NCI-H2196 (cell line): ENCODE measurements around the gene TUBB8B.
"Not testable (repeated sequence)": the region's sequence is repeated elsewhere in the genome, so short reads cannot be mapped to it uniquely, and the experiment has no call there.

Source experiments
- DNase-seq: peaks from one replicate; lab custom pipeline; 2025; ENCODE audit not compliant: unreplicated experiment; lab: John Stamatoyannopoulos, UW

TUBB8B gene

GRCh38 chr18:49176-49665 is at the start of gene TUBB8B:
Gene TUBB8B (minus strand): TSS chr18:49615. CDS start chr18:49557, 58 bp downstream.
- not testable (repeated sequence) for DNase-seq

DNA sequence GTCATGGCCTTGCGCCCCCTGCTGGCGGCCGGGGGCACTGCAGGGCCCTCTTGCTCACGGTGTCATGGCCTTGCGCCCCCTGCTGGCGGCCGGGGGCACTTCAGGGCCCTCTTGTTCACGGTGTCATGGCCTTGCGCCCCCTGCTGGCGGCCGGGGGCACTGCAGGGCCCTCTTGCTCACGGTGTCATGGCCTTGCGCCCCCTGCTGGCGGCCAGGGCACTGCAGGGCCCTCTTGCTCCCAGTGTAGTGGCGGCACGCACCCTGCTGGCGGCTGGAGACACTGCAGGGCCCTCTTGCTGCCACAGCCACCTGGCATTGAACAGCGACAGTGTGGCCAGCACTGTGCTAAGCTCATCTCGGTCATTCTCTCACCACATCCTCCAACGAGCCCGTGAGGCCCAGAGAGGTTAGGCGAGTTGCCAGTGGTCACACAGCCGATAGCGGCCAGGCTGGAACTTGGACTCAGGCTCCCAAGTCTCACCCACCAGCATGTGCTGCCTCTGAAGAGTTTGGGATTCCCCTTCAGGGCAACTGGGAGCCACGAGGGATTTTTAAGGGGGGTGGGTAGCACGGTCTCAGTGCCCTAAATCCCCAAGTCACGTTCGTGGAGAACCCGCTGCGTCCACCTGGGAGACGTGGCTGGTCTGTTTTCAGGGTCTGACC is 48.0 kb upstream of the TUBB8B start:
- DNase-seq, result not testable (repeated sequence)

DNA sequence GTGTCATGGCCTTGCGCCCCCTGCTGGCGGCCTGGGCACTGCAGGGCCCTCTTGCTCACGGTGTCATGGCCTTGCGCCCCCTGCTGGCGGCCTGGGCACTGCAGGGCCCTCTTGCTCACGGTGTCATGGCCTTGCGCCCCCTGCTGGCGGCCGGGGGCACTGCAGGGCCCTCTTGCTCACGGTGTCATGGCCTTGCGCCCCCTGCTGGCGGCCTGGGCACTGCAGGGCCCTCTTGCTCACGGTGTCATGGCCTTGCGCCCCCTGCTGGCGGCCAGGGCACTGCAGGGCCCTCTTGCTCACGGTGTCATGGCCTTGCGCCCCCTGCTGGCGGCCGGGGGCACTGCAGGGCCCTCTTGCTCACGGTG is 47.3 kb upstream of the TUBB8B start:
- DNase-seq, result not testable (repeated sequence)

DNA sequence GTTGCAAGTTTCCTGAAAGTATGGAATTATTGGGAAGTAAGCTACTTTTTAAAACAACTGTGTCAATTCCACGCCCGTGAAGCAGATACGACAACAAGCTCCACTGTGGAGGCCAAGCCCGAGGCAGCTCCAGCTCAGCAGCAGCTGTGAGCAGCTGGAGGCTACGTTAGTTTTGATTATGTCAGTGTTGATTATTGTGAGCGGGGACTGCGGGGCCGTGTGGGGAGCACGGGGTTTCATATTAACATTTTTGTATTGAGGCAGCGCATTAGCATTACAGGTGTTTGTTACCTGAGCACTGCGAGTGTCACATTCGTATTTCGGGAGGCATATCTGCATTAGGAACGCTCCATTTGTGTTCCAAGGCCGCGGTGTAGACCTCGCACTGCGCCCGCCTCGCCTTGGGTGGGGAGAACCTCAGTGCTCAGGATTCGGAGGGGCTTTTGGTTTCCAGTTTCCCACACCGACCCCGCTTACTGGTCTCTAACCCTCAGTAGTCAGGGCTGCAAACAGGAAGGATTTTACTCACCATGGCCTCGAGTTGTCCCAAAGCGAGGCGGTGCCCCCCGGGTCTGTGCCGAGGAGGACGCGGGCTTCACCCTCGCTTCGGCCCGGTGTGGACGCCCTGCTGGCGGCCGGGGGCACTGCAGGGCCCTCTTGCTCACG is 46.8 kb upstream of the TUBB8B start:
- not testable (repeated sequence) for DNase-seq

GRCh38 chr18:95580-95979 is 46.2 kb upstream of the TUBB8B start:
- not testable (repeated sequence) for DNase-seq

GRCh38 chr18:93897-94408 is 44.5 kb upstream of the TUBB8B start:
- not testable (repeated sequence) for DNase-seq

DNA sequence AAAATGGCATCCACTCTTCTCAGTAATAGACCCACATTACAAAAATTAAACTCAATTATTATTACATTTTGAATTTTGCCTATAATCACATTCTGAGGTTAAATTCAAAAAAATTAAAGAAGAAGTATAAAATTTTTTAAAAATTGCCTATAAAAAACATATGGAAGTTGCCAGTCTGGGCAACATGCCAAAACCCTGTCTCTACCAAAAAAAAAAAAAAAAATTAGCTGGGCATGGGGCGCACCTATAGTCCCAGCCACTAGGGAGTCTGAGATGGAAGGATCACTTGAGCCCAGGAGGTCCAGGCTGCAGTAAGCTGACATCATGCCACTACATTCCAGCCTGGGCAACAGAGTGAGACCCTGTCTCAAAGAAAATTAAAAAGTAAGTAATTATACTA is 42.1 kb upstream of the TUBB8B start:
- not testable (repeated sequence) for DNase-seq

GRCh38 chr18:90396-91193 is 41.2 kb upstream of the TUBB8B start:
- DNase-seq, result not testable (repeated sequence)

- DNase-seq, result not testable (repeated sequence)
Observed at GRCh38 chr18:89124-89523, 39.7 kb upstream of the TUBB8B start.

- DNase-seq, result not testable (repeated sequence)
Observed at GRCh38 chr18:84801-85200, 35.4 kb upstream of the TUBB8B start.

GRCh38 chr18:82626-83209 is 33.3 kb upstream of the TUBB8B start:
- not testable (repeated sequence) for DNase-seq

GRCh38 chr18:80881-81280 is 31.5 kb upstream of the TUBB8B start:
- not testable (repeated sequence) for DNase-seq

DNA sequence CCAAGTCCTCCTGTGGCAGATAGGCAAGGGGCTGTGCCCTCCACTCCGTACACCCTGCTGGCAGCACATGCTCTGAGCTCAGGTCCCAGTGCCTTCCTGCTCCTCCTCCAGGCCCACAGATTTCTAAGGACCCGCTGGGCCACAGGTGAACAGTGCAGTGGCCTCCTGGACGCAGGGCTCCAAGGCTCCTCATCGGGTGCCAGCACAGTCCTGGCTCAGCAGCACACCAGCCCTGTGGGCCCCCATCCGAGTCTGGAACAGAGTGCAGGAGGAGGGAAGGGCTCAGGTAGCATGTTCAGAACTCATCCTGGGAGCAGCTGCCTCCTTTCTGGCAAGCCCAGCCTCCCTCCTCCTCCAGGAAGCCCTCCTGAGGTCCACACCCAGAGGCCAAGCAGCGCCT is 30.8 kb upstream of the TUBB8B start:
- DNase-seq, result not testable (repeated sequence)

GRCh38 chr18:75525-76160 is 26.2 kb upstream of the TUBB8B start:
- DNase-seq, result not testable (repeated sequence)

- DNase-seq, result not testable (repeated sequence)
Observed at GRCh38 chr18:73181-73777, 23.9 kb upstream of the TUBB8B start.

- not testable (repeated sequence) for DNase-seq
Observed at GRCh38 chr18:67701-68100, 18.3 kb upstream of the TUBB8B start.

GRCh38 chr18:64279-64678 is 14.9 kb upstream of the TUBB8B start:
- DNase-seq, result not testable (repeated sequence)

DNA sequence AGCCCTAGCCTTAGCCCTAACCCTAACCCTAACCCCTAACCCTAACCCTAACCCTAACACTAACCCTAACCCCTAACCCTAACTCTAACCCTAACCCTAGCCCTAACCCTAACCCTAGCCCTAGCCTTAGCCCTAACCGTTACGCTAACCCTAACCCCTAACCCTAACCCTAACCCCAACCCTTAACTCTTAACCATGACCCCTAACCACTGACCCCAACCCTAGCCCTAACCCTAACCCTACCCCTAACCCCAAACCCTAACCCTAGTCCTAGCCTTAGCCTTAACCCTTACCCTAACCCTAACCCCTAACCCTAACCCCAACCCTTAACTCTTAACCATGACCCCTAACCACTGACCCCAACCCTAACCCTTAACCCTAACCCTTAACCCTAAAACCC is 14.2 kb upstream of the TUBB8B start:
- DNase-seq, result not testable (repeated sequence)

GRCh38 chr18:54388-54787 is 5.0 kb upstream of the TUBB8B start:
- not testable (repeated sequence) for DNase-seq

GRCh38 chr18:48696-49095 is 719 bp downstream of the TUBB8B start:
- DNase-seq, result not testable (repeated sequence)
